SK-N-SH treated with all-trans-retinoic acid at 6 μM for 48 hours (cell line): ENCODE measurements around the gene CBLB.

Source experiments
- ATAC-seq: fragments of 200-7000 bp; cut with Tn5 transposase; 3 replicates; pipeline ENCODE4 v1.9.1; 2020; ENCODE audit warnings: mild to moderate bottlenecking, moderate library complexity
- ARNTL ChIP-seq: fragments of 450-650 bp; formaldehyde crosslinking; IDR thresholded peaks from 2 replicates; pipeline ENCODE4 v1.5.0; 2020; ENCODE audit warnings: low read depth, mild to moderate bottlenecking, moderate library complexity, borderline replicate concordance
- BACH2 ChIP-seq: fragments of 250-450 bp; sonication (Bioruptor Pico); IDR thresholded peaks from 2 replicates; pipeline ENCODE4 v1.9.0; 2021; ENCODE audit warnings: mild to moderate bottlenecking, borderline replicate concordance
- CSDC2 ChIP-seq: fragments of 250-450 bp; sonication (Bioruptor Pico); IDR thresholded peaks from 2 replicates; pipeline ENCODE4 v1.5.0; 2020; ENCODE audit warnings: mild to moderate bottlenecking, moderate library complexity
- CSRNP3 ChIP-seq: fragments of 250-450 bp; sonication (Bioruptor Pico); IDR thresholded peaks from 2 replicates; pipeline ENCODE4 v1.5.1; 2021; ENCODE audit warnings: mild to moderate bottlenecking, moderate library complexity
- ESRRG ChIP-seq: fragments of 250-450 bp; sonication (Bioruptor Pico); IDR thresholded peaks from 2 replicates; pipeline ENCODE4 v1.6.1; 2021; ENCODE audit warnings: mild to moderate bottlenecking
- GLIS3 ChIP-seq: fragments of 250-450 bp; sonication (Bioruptor Pico); IDR thresholded peaks from 2 replicates; pipeline ENCODE4 v1.5.0; 2020; ENCODE audit warnings: mild to moderate bottlenecking, moderate library complexity
- OSR1 ChIP-seq: fragments of 250-450 bp; sonication (Bioruptor Pico); IDR thresholded peaks from 2 replicates; pipeline ENCODE4 v1.8.0; 2022; ENCODE audit warnings: moderate library complexity, mild to moderate bottlenecking, inconsistent platforms
- PATZ1 ChIP-seq: fragments of 250-450 bp; sonication (Bioruptor Pico); IDR thresholded peaks from 2 replicates; pipeline ENCODE4 v1.8.0; 2020; ENCODE audit warnings: mild to moderate bottlenecking, moderate library complexity, borderline replicate concordance
- POU6F1 ChIP-seq: fragments of 250-450 bp; sonication (Bioruptor Pico); IDR thresholded peaks from 2 replicates; pipeline ENCODE4 v1.8.0; 2021; ENCODE audit warnings: low read depth, mild to moderate bottlenecking, moderate library complexity, borderline replicate concordance
- PPARA ChIP-seq: fragments of 250-450 bp; sonication (Bioruptor Pico); IDR thresholded peaks from 2 replicates; pipeline ENCODE4 v1.5.0; 2020; ENCODE audit warnings: mild to moderate bottlenecking, borderline replicate concordance
- RARB ChIP-seq: fragments of 250-450 bp; sonication (Bioruptor Pico); IDR thresholded peaks from 2 replicates; pipeline ENCODE4 v1.8.0; 2021; ENCODE audit warnings: mild to moderate bottlenecking, moderate library complexity
- SNAI2 ChIP-seq: fragments of 250-450 bp; sonication (Bioruptor Pico); IDR thresholded peaks from 2 replicates; pipeline ENCODE4 v1.5.0; 2020; ENCODE audit warnings: mild to moderate bottlenecking, moderate library complexity
- TCF4 ChIP-seq: fragments of 250-450 bp; sonication (Bioruptor Pico); IDR thresholded peaks from 2 replicates; pipeline ENCODE4 v1.8.0; 2021; ENCODE audit warnings: mild to moderate bottlenecking, moderate library complexity, borderline replicate concordance
- TOX ChIP-seq: fragments of 250-450 bp; sonication (Bioruptor Pico); IDR thresholded peaks from 2 replicates; pipeline ENCODE4 v1.8.0; 2021; ENCODE audit warnings: mild to moderate bottlenecking, moderate library complexity, borderline replicate concordance
- TSHZ2 ChIP-seq: fragments of 250-450 bp; sonication (Bioruptor Pico); IDR thresholded peaks from 2 replicates; pipeline ENCODE4 v1.5.0; 2020; ENCODE audit warnings: mild to moderate bottlenecking, moderate library complexity
- ZC3H10 ChIP-seq: fragments of 250-450 bp; sonication (Bioruptor Pico); IDR thresholded peaks from 2 replicates; pipeline ENCODE4 v1.5.1; 2021; ENCODE audit warnings: mild to moderate bottlenecking, moderate library complexity
- ZFP3 ChIP-seq: fragments of 250-450 bp; sonication (Bioruptor Pico); IDR thresholded peaks from 2 replicates; pipeline ENCODE4 v1.5.0; 2020; ENCODE audit warnings: mild to moderate bottlenecking, moderate library complexity
- ZFP30 ChIP-seq: fragments of 450-650 bp; formaldehyde crosslinking; IDR thresholded peaks from 2 replicates; pipeline ENCODE4 v1.5.0; 2022; ENCODE audit warnings: mild to moderate bottlenecking, moderate library complexity
- ZNF565 ChIP-seq: fragments of 450-650 bp; formaldehyde crosslinking; conservative IDR thresholded peaks from 2 replicates; pipeline ENCODE4 v1.5.0; 2020; ENCODE audit warnings: low read depth, mild to moderate bottlenecking, moderate library complexity
- ZNF70 ChIP-seq: fragments of 450-650 bp; formaldehyde crosslinking; IDR thresholded peaks from 2 replicates; pipeline ENCODE4 v1.5.0; 2020; ENCODE audit warnings: mild to moderate bottlenecking, moderate library complexity
- ZNF8 ChIP-seq: fragments of 450-650 bp; formaldehyde crosslinking; IDR thresholded peaks from 2 replicates; pipeline ENCODE4 v1.5.0; 2020; ENCODE audit warnings: mild to moderate bottlenecking, moderate library complexity

Gene CBLB

GRCh38 chr3:105847865-105848264 lies 20.9 kb downstream of the CBLB start:
- no peak for ATAC-seq
- no peak for TF ChIP-seq PATZ1 (CRISPR knock-in tag)
- no peak for TF ChIP-seq RARB (CRISPR knock-in tag)
- no peak for TF ChIP-seq BACH2 (CRISPR knock-in tag)
- TF ChIP-seq TOX (CRISPR knock-in tag): no peak

- ATAC-seq: no peak
- TF ChIP-seq POU6F1 (no peak), TOX (CRISPR knock-in tag) (no peak), ZFP30 (no peak), GLIS3 (no peak), ZNF70 (CRISPR knock-in tag) (no peak), OSR1 (CRISPR knock-in tag) (no peak), PATZ1 (CRISPR knock-in tag) (no peak), BACH2 (CRISPR knock-in tag) (no peak), SNAI2 (CRISPR knock-in tag) (no peak), ZNF8 (CRISPR knock-in tag) (no peak), ZFP3 (no peak)
- TF ChIP-seq, all 23 proteins: peak for 0
Observed at GRCh38 chr3:105847452-105847851, 21.4 kb downstream of the CBLB start.

- ATAC-seq: no peak
- no peak for TF ChIP-seq PPARA (CRISPR knock-in tag)
- no peak for TF ChIP-seq POU6F1
- TF ChIP-seq CSRNP3 (CRISPR knock-in tag): no peak
- TF ChIP-seq PATZ1 (CRISPR knock-in tag): no peak
- no peak for TF ChIP-seq OSR1 (CRISPR knock-in tag)
- no peak for TF ChIP-seq ZFP3
- no peak for TF ChIP-seq ZNF565 (CRISPR knock-in tag)
- TF ChIP-seq CSDC2 (CRISPR knock-in tag): no peak
- TF ChIP-seq ZC3H10 (CRISPR knock-in tag): no peak
- no peak for TF ChIP-seq ESRRG (CRISPR knock-in tag)
- no peak for TF ChIP-seq TSHZ2 (CRISPR knock-in tag)
- TF ChIP-seq TOX (CRISPR knock-in tag): no peak
- no peak for TF ChIP-seq ZNF8 (CRISPR knock-in tag)
- no peak for TF ChIP-seq ZNF70 (CRISPR knock-in tag)
- no peak for TF ChIP-seq TCF4 (CRISPR knock-in tag)
- TF ChIP-seq ARNTL: no peak
- TF ChIP-seq GLIS3: no peak
- TF ChIP-seq SNAI2 (CRISPR knock-in tag): no peak
- TF ChIP-seq ZFP30: no peak
Observed at GRCh38 chr3:105846809-105847208, 22.0 kb downstream of the CBLB start.
